Measurements from ENCODE around the gene ERN2. TPM values are rescaled to one million over a fixed set of nuclear protein-coding genes. Genes with fewer than 3 reads are reported as not detected.

The ERN2 gene
- total RNA-seq, 1 experiment from 2014 or later = 0.47 TPM

- Histone ChIP-seq H3K9me3 (ENCODE audit: control insufficient read depth in 1 of 2, insufficient read depth in 1 of 2, low read depth in 1 of 2, low read length in 2 of 2) (no peaks in the 10 kb centered on the region), H3K4me3 (replicated peaks in 1 of 2; ENCODE audit: low read depth in 1 of 2, low read length in 2 of 2) (no peak overlapping the region), H3K9me2 (ENCODE audit: insufficient read depth) (no peaks in the 10 kb centered on the region), H4K20me1 (ENCODE audit: insufficient read depth) (no peaks in the 10 kb centered on the region), H3K27ac (ENCODE audit: low read depth, low read length) (no peak overlapping the region), H3K27me3 (ENCODE audit: insufficient read depth, low read length) (peaks cover 10% of the 10 kb centered on the region; the same call in 1 of the 2 replicates), H3K36me3 (ENCODE audit: control insufficient read depth in 1 of 2, insufficient read depth in 2 of 2, low read length in 2 of 2) (no peaks in the 10 kb centered on the region), H3K4me1 (ENCODE audit: control insufficient read depth in 1 of 2, insufficient read depth in 2 of 2, low read length in 2 of 2) (no peaks in the 10 kb centered on the region), H2AFZ (ENCODE audit: low read depth, low read length, poor library complexity, severe bottlenecking) (no peak overlapping the region), H3K79me2 (ENCODE audit: insufficient read depth, low read length) (no peaks in the 10 kb centered on the region), H3K4me2 (ENCODE audit: low read length) (no peak overlapping the region), H3K9ac (ENCODE audit: low read length) (no peak overlapping the region)
- no TSS peak for BruUV-seq (replicated peaks)
- ATAC-seq (no peak), DNase-seq (ENCODE audit: low read depth, low spot score) (no peak)
- intact Hi-C loops (cut with micrococcal nuclease) = no loop called here
- RAD21 ChIA-PET (ENCODE audit: low non-redundant PET in 1 of 2, low total read pairs in 2 of 2, uncharacterized antibody in 2 of 2, unreplicated experiment in 2 of 2) = no interaction called here
- POLR2A ChIA-PET = no interaction called here
- TF ChIP-seq EGR1 (IDR thresholded peaks at IDR 0.05; ENCODE audit: low read depth) (no peak), YY1 (IDR thresholded peaks at IDR 0.05; ENCODE audit: extremely low read depth, insufficient replicate concordance, low read depth, low read length) (no peak), JUND (IDR thresholded peaks at IDR 0.05) (no peak), ELF1 (IDR thresholded peaks at IDR 0.05; ENCODE audit: borderline replicate concordance, low read depth) (no peak), SP1 (IDR thresholded peaks at IDR 0.05; ENCODE audit: low read depth) (no peak), SIN3A (IDR thresholded peaks at IDR 0.05; ENCODE audit: low read depth) (no peak), ATF3 (IDR thresholded peaks at IDR 0.05) (no peak), CEBPB (IDR thresholded peaks at IDR 0.05; ENCODE audit: low read depth) (no peak), CTCF (IDR thresholded peaks at IDR 0.05 in 2 of 3, conservative IDR thresholded peaks at IDR 0.05 in 1 of 3; ENCODE audit: borderline replicate concordance in 1 of 3, insufficient read depth in 1 of 3, low read depth in 2 of 3, low read length in 2 of 3) (no peak), EZH2phosphoT487 (IDR thresholded peaks at IDR 0.05; ENCODE audit: borderline replicate concordance) (no peak), ZNF274 (IDR thresholded peaks at IDR 0.05; ENCODE audit: low read depth, low read length) (no peak), RAD21 (IDR thresholded peaks at IDR 0.05; ENCODE audit: low read depth) (no peak), ZFX (IDR thresholded peaks at IDR 0.05) (no peak), MAX (IDR thresholded peaks at IDR 0.05) (no peak), FOSL1 (IDR thresholded peaks at IDR 0.05; ENCODE audit: low read depth) (no peak), EZH2 (IDR thresholded peaks at IDR 0.05) (no peak), POLR2A (IDR thresholded peaks at IDR 0.05; ENCODE audit: borderline replicate concordance, extremely low read depth, insufficient read depth, insufficient read length) (no peak), CBX3 (IDR thresholded peaks at IDR 0.05; ENCODE audit: low read depth) (no peak), REST (IDR thresholded peaks at IDR 0.05; ENCODE audit: low read depth) (no peak), POLR2AphosphoS5 (IDR thresholded peaks at IDR 0.05; ENCODE audit: low read depth, low read length) (no peak)
- CTCF ChIA-PET = no interaction called here
Observed at GRCh38 chr16:23757937-23758619, 45.1 kb upstream of the ERN2 start.
